Trophoblast cell (in vitro differentiated cells and primary cell): ENCODE results near the gene CD300LG.
A peak's percentile ranks its signal among the peaks of the same experiment; 100 is the strongest.

ENCODE experiments used
- DNase-seq, 2 donors: peaks; one replicate each; pipeline ENCODE4 v3.0.0-alpha.2; 2016
- H2AFZ ChIP-seq: 2 replicates; pipeline ENCODE4 v1.6.1; 2013; ENCODE audit warnings: low read length, moderate library complexity, mild to moderate bottlenecking; ENCODE audit not compliant: insufficient read depth, poor library complexity
- H2AK5ac ChIP-seq: 2 replicates; pipeline ENCODE4 v1.6.1; 2013; ENCODE audit warnings: mild to moderate bottlenecking, low read length
- H2BK120ac ChIP-seq: 2 replicates; pipeline ENCODE4 v1.6.1; 2013; ENCODE audit warnings: low read length, mild to moderate bottlenecking, moderate library complexity; ENCODE audit not compliant: insufficient read depth, poor library complexity
- H2BK12ac ChIP-seq: 2 replicates; pipeline ENCODE4 v1.6.1; 2013; ENCODE audit warnings: mild to moderate bottlenecking, low read length, moderate library complexity
- H2BK5ac ChIP-seq: 2 replicates; pipeline ENCODE4 v1.6.1; 2013; ENCODE audit warnings: low read length, low read depth, moderate library complexity, mild to moderate bottlenecking; ENCODE audit not compliant: poor library complexity
- H3K14ac ChIP-seq: 2 replicates; pipeline ENCODE4 v1.6.1; 2013; ENCODE audit warnings: mild to moderate bottlenecking, low read length
- H3K18ac ChIP-seq: 2 replicates; pipeline ENCODE4 v1.6.1; 2013; ENCODE audit warnings: mild to moderate bottlenecking, low read length
- H3K23ac ChIP-seq: 2 replicates; pipeline ENCODE4 v1.6.1; 2013; ENCODE audit warnings: low read length
- H3K27ac ChIP-seq: 2 replicates; pipeline ENCODE4 v1.5.1; 2013; ENCODE audit warnings: low read depth, mild to moderate bottlenecking, inconsistent platforms, low read length, moderate library complexity
- H3K27me3 ChIP-seq: 2 replicates; pipeline ENCODE4 v1.6.1; 2013; ENCODE audit warnings: inconsistent platforms, mild to moderate bottlenecking, low read length, moderate library complexity; ENCODE audit not compliant: insufficient read depth
- H3K36me3 ChIP-seq, 2 experiments: 1 replicate in 1 of 2; 2 replicates in 1 of 2; pipeline ENCODE4 v1.6.1; 2013; ENCODE audit warnings: low read length in 2 of 2, mild to moderate bottlenecking in 2 of 2, moderate library complexity in 1 of 2; ENCODE audit not compliant: insufficient read depth in 2 of 2, control insufficient read depth in 1 of 2
- H3K4ac ChIP-seq: 2 replicates; pipeline ENCODE4 v1.6.1; 2013; ENCODE audit warnings: low read depth, mild to moderate bottlenecking, low read length, moderate library complexity
- H3K4me1 ChIP-seq, 2 experiments: 1 replicate in 1 of 2; 2 replicates in 1 of 2; pipeline ENCODE4 v1.6.1; 2013; ENCODE audit warnings: low read length in 2 of 2, mild to moderate bottlenecking in 2 of 2, moderate library complexity in 1 of 2; ENCODE audit not compliant: insufficient read depth in 2 of 2, control insufficient read depth in 1 of 2
- H3K4me2 ChIP-seq: 2 replicates; pipeline ENCODE4 v1.6.1; 2013; ENCODE audit warnings: inconsistent platforms, mild to moderate bottlenecking, low read length, moderate library complexity
- H3K4me3 ChIP-seq: 2 replicates; pipeline ENCODE4 v1.5.1; 2013; ENCODE audit warnings: mild to moderate bottlenecking, low read depth, low read length, inconsistent platforms
- H3K79me1 ChIP-seq: one replicate; pipeline ENCODE4 v1.6.1; 2013; ENCODE audit warnings: low read length
- H3K79me2 ChIP-seq: 2 replicates; pipeline ENCODE4 v1.6.1; 2013; ENCODE audit warnings: low read length, mild to moderate bottlenecking; ENCODE audit not compliant: control insufficient read depth, insufficient read depth, poor library complexity
- H3K9ac ChIP-seq: 2 replicates; pipeline ENCODE4 v1.6.1; 2013; ENCODE audit warnings: mild to moderate bottlenecking, low read length
- H3K9me3 ChIP-seq: 2 replicates; pipeline ENCODE4 v1.6.1; 2013; ENCODE audit warnings: low read depth, mild to moderate bottlenecking, control low read depth, inconsistent platforms, low read length; ENCODE audit not compliant: insufficient read depth
- H4K12ac ChIP-seq: 2 replicates; pipeline ENCODE4 v1.6.1; 2013; ENCODE audit warnings: low read depth, mild to moderate bottlenecking, low read length, moderate library complexity
- H4K8ac ChIP-seq: 2 replicates; pipeline ENCODE4 v1.6.1; 2013; ENCODE audit warnings: low read depth, mild to moderate bottlenecking, low read length, moderate library complexity
- H4K91ac ChIP-seq: one replicate; pipeline ENCODE4 v1.6.1; 2013; ENCODE audit warnings: low read depth, mild to moderate bottlenecking, low read length, moderate library complexity
- WGBS: extraction: QIAGEN DNeasy Blood & Tissue Kit; methylation state at CpG from one replicate; pipeline ENCODE4 v1.1.7; 2013; ENCODE audit warnings: missing lambda C conversion rate; ENCODE audit not compliant: insufficient read length, insufficient coverage; ENCODE audit errors: extremely low coverage; 5-methylcytosine and 5-hydroxymethylcytosine counted together

Gene CD300LG

GRCh38 chr17:43856141-43856540, 9.2 kb downstream of the CD300LG start:
- H4K12ac ChIP-seq = no peak overlapping the region
- H3K4me3 ChIP-seq = no peak overlapping the region
- no peaks in the 10 kb centered on the region for H3K79me2 ChIP-seq
- H3K23ac ChIP-seq = no peak overlapping the region
- H3K9ac ChIP-seq = no peak overlapping the region
- no CpG with 5 or more reads among the region's 3 CpGs for WGBS
- no peaks in the 10 kb centered on the region for H3K27me3 ChIP-seq
- no peak overlapping the region for H2BK12ac ChIP-seq
- H3K27ac ChIP-seq = no peak overlapping the region
- H3K36me3 ChIP-seq = no peaks in the 10 kb centered on the region
- no peaks in the 10 kb centered on the region for H3K9me3 ChIP-seq
- no peak overlapping the region for H3K18ac ChIP-seq
- no peak overlapping the region for H3K4ac ChIP-seq
- no peak overlapping the region for H2BK5ac ChIP-seq
- no peak overlapping the region for H3K4me2 ChIP-seq
- no peak overlapping the region for H3K14ac ChIP-seq
- H2AK5ac ChIP-seq = no peak overlapping the region
- H4K91ac ChIP-seq = no peak overlapping the region
- no peak overlapping the region for H2AFZ ChIP-seq
- H3K79me1 ChIP-seq = no peaks in the 10 kb centered on the region
- no peaks in the 10 kb centered on the region for H3K4me1 ChIP-seq
- H2BK120ac ChIP-seq = no peak overlapping the region
- H4K8ac ChIP-seq = no peak overlapping the region
- DNase-seq = no peak

- Histone ChIP-seq H3K4me3 (no peak overlapping the region), H4K91ac (no peak overlapping the region), H2AFZ (no peak overlapping the region), H3K79me2 (no peaks in the 10 kb centered on the region), H2BK5ac (no peak overlapping the region), H4K8ac (no peak overlapping the region), H4K12ac (no peak overlapping the region), H3K23ac (no peak overlapping the region), H2AK5ac (no peak overlapping the region), H3K14ac (no peak overlapping the region), H2BK12ac (no peak overlapping the region), H3K9ac (no peak overlapping the region), H3K36me3 (no peaks in the 10 kb centered on the region), H3K79me1 (no peaks in the 10 kb centered on the region), H3K4me2 (no peak overlapping the region), H3K18ac (no peak overlapping the region), H3K4ac (no peak overlapping the region), H3K27ac (no peak overlapping the region), H3K4me1 (no peaks in the 10 kb centered on the region), H3K9me3 (no peaks in the 10 kb centered on the region), H2BK120ac (no peak overlapping the region), H3K27me3 (no peaks in the 10 kb centered on the region)
- DNase-seq = no peak
- no CpG with 5 or more reads among the region's 5 CpGs for WGBS
Observed at GRCh38 chr17:43857141-43857540, 10.2 kb downstream of the CD300LG start.

DNA sequence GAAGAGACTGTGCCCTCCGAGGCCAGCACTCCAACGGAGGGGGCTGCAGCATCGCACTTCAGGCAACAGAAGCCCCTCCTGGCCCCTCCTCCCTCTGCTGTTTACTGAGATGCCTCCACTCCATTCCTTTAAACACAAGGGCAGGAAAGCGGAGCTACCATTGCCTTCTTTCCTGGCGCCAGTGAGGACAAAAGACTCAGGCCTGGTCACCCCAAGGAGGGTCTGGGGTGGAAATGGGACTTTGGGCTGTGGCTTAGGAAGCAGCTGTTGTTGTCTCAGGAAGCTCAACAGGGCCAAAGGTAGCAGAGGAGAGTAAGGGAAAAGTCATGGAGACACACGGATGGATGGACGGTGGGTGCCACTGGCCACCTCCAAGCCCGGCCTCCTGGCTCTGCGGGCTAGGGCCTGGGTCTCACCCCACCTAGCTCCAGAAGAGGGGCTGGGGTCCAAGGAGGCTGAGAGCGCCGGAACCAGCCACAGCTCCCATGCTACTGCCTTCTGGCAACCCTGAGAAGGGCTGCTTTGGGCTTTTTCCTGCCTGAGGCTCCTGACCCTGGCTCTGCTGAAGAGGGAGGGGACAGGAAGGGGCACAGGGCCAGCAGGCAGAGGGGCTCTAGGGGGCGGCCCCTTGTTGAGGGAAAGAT, 11.1 kb downstream of the CD300LG start:
- no peak overlapping the region for H3K18ac ChIP-seq
- H4K91ac ChIP-seq = no peak overlapping the region
- H3K4me1 ChIP-seq = no peaks in the 10 kb centered on the region
- H3K14ac ChIP-seq = no peak overlapping the region
- no peak overlapping the region for H3K4me3 ChIP-seq
- WGBS = no CpG with 5 or more reads among the region's 12 CpGs
- no peaks in the 10 kb centered on the region for H3K9me3 ChIP-seq
- no peak overlapping the region for H3K4me2 ChIP-seq
- no peak overlapping the region for H2AK5ac ChIP-seq
- no peaks in the 10 kb centered on the region for H3K79me1 ChIP-seq
- H3K23ac ChIP-seq = no peak overlapping the region
- no peaks in the 10 kb centered on the region for H3K79me2 ChIP-seq
- no peak overlapping the region for H4K12ac ChIP-seq
- H2BK12ac ChIP-seq = no peak overlapping the region
- no peak overlapping the region for H2BK5ac ChIP-seq
- H2AFZ ChIP-seq = no peak overlapping the region
- no peak overlapping the region for H3K9ac ChIP-seq
- H3K27me3 ChIP-seq = no peaks in the 10 kb centered on the region
- no peak overlapping the region for H3K27ac ChIP-seq
- H2BK120ac ChIP-seq = no peak overlapping the region
- no peak for DNase-seq
- H3K36me3 ChIP-seq = no peaks in the 10 kb centered on the region
- no peak overlapping the region for H4K8ac ChIP-seq
- H3K4ac ChIP-seq = no peak overlapping the region

DNA sequence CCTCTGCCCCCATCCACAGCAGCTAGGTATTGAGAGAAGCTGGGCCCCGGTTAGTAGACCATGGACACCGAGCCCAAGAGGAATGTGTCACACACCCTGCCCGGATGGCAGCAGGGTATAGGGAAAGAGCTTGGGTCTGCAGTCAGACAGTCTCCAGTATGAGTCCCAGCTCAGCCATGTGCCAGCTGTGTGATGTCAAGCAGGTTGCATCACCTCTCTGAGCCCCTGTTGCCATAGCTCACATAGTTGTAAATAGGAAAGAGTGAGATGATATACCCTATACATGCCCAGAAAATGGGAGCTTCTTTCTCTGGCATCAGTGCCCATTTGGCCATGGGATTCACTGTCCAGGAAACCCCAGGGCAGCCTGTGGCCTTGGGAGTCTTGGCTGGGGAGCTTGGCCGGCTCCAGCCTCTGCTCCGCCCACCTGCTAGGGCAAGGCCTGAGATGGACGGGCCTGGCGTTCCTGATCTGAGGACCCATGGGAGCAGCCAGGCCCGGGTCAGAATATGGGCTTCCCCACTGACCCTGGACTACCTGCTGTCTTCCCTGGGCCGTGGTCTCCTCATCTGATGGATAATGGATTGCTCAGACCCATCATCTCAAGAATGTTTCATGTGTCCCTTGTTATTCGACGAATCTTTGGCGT, 13.2 kb downstream of the CD300LG start:
- peak in 1 of 2 donors; percentile 25 for DNase-seq
- Histone ChIP-seq H4K12ac (no peak overlapping the region), H3K79me1 (no peaks in the 10 kb centered on the region), H2BK12ac (no peak overlapping the region), H3K4ac (no peak overlapping the region), H2AFZ (no peak overlapping the region), H2AK5ac (no peak overlapping the region), H3K9ac (no peak overlapping the region), H3K79me2 (no peaks in the 10 kb centered on the region), H3K27me3 (no peaks in the 10 kb centered on the region), H3K36me3 (no peaks in the 10 kb centered on the region), H3K4me3 (no peak overlapping the region), H3K27ac (no peak overlapping the region), H4K91ac (no peak overlapping the region), H3K4me2 (no peak overlapping the region), H4K8ac (no peak overlapping the region), H3K9me3 (no peaks in the 10 kb centered on the region), H3K18ac (no peak overlapping the region), H3K4me1 (no peaks in the 10 kb centered on the region), H2BK5ac (no peak overlapping the region), H3K14ac (no peak overlapping the region), H2BK120ac (no peak overlapping the region), H3K23ac (no peak overlapping the region)
- no CpG with 5 or more reads among the region's 12 CpGs for WGBS
